Activated T-cell treated with anti-CD3 and anti-CD28 coated beads for 48 hours (primary cell): Measurements from ENCODE around the gene TMTC2.
"Not testable (repeated sequence)": the region's sequence is repeated elsewhere in the genome, so short reads cannot be mapped to it uniquely, and the experiment has no call there.

Experiments used
- DNase-seq: peaks from one replicate; pipeline ENCODE4 v3.0.0-alpha.2; 2020; ENCODE audit warnings: low read depth

TMTC2 gene

DNA sequence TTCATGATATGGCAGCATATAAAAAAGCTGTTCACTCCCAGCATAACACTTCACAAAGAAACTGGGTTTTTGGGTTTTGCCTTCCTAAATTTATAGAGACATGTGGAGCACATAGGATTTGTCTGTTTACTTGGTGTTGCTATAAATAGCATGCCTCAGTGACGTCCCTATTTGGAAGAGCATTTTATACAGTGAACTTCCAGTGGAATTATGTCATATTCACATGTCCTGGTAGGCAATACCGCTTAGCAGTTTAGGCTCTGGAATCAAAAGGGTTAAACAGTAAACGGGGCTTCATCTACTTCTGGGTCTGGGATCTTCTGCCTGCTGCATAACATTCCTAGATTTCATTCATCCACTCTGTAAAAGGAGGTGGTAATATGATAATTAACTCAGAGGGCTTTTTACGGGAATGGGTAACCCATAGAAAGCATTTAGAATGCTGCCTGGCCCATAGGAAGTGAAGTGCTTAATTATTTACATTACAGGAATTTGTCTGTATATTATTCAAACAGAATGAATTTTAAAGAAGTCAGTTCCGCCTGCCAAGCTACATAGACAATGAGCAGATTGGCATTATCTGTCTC is 396.1 kb downstream of the TMTC2 start:
- no peak for DNase-seq

DNA sequence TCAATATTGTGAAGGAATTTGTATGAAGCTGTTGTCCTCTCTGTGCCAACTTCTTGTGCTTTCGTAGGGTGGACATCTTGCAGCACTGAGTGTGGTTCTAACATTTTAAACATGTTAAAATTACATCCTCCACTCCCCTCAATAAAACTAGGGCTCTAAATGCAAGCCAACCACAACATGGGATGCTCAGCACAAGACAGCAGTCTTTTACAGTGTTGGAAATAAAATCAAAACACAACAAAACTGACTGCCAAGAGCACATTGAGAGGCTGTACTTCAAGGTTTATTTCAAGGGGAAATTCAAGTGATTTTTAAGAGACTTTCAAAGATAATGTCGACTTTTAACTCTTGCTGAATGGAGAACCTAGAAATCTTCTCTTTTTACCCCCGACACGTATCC is 396.9 kb downstream of the TMTC2 start:
- DNase-seq, result no peak

DNA sequence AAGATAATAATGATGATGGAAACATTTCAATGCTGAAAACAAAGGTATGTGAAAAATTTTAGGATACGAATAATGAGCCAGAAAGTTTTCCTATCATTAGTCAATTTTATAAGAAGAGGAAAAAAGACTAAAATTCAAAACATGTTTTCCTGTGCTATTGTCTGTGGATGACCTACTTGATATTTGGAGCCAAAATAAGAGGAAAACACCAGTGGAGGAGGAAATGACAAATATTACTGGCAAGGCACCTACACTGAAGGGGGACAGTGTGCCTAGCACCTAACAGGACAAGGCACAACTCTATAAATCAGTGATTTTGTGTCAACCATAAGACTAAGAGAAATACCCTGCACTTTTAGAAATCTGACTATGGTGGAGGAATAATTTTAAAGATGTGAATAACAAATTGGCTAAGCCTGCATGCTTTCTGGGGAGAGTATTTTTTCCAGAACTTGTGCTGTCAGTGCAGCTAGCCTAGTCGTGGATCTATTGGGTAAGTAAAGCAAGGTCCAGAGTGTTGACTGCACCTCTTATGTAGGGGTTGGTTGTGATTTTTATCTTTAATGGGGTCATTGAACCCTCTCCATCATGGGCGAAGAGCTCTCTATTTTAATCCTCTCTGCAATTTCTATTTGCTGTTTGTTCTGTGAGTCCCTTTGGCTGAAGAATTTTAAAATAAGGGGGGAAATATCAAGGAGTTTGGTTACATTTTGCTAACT is 398.0 kb downstream of the TMTC2 start:
- DNase-seq, result no peak

DNA sequence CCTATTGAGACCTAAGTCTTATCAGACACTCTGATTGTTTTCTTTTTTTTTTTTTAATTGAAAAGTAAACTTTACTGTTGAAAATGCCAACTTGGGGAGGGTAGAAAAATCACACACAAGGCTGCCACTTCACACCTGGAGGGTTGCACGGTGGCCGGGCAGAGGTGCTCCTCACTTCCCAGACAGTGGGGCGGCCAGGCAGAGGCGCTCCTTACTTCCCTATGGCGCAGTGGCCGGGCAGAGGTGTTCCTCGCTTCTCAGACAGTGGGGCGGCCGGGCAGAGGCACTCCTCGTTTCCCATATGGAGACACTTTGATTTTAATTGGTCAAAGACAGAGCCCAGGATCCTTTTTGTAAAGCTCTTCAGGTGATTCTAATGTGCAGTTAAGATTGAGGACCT is 399.3 kb downstream of the TMTC2 start:
- DNase-seq, result no peak

DNA sequence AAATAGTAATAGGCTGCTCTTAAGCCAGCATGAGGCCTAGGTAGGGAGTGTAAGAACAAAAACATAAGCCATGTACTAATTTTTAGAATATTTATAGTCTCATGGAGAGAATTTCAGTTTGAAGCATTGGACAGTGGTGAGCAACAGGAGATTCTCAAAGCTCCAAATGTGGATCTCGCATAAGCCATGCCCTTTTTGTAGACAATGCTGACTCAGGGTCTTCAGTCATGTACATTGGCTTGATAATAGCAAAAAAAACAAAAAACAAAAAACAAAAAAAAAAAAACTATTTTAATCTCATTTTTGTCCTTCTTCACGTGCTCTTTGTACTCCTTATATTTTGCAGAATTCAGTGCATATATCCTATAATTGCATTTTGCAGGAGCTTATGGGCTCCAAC is 402.9 kb downstream of the TMTC2 start:
- DNase-seq, result no peak

DNA sequence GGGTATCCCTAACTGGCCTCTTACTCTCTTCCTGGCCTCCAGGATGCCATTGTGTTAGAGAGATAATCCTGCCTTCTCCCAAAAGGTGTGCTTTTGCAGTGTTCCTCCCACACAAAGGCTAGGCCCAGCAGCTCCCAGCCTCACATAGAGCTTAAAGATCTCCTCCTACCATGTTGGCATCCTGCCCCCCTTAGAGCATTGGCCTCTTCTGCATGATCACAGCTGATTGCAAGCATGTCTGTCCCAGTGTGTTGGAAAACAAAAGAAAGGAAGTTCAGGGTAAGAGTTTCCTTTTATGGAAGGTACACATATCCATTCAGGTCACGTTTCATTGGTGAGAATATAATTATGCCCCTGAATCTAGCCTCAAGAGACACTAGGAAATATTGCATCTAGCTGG is 405.4 kb downstream of the TMTC2 start:
- no peak for DNase-seq

DNA sequence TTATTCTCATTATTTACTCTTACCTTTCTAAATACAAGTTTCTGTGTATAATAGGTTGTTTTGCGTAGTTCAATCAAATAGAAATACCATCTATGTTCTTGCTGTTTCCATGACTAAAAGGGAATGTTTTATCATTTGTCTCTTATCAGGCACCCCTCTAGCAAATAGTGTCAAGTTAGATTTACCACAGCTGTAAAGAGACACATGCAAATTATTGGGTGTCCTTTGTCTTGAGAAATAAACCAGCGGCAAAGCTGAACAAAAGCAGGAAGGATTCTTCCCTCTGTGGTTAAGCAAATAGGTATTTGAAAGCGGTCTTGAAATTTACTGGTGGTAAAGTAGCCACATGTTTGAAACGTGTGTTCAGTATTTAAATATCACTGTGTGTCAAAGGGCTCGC is 405.9 kb downstream of the TMTC2 start:
- DNase-seq, result no peak

DNA sequence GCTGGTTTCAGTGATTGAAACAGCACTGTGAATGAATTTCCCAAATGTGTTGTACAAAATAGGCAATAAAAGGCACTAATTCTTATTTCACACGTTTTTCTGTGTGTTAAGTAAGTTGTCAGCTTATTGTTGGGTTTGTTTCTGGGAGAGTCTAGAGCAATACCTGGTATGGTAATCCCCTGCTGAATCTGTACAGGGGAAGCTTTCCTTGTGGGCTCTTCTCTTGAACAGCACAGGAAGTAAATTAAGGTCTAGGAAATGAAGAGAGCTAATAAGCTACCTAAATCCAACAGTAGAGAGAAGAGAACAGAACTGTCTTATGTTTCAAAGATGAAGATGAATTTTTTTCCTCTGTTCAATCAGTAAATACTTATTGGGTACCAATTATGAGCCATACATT is 406.7 kb downstream of the TMTC2 start:
- no peak for DNase-seq

DNA sequence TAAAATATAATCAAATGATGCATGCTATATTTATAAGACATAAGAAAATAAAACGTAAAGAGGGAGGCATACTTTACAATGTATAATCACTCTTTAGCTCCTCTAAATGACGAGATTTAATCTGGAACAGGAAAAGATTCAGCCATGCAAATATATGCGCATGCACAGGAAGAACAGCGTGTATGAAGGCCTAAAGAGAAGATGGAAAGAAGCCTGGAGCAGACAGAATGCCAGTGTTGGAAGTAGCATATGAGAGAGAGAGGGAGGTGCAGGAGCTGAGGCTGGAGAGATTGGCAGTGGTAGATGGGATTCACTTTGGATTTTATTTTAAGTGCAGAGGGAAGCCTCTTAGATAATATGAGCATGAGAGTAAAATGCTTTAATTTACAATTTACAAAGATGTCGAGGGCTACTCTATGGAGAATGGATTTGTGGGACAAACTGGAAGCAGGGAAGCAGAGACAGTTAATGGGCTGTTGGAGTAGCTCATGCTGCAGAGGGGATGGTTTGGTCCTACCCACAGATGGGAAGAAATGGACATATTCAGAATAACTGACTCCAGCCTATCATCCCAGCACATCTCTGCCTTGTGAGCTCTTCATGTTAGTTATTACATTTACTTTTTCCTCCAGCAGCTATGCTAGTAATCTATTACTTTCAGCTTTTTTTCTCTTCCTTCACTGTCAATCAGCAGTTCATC is 411.1 kb downstream of the TMTC2 start:
- DNase-seq, result no peak

DNA sequence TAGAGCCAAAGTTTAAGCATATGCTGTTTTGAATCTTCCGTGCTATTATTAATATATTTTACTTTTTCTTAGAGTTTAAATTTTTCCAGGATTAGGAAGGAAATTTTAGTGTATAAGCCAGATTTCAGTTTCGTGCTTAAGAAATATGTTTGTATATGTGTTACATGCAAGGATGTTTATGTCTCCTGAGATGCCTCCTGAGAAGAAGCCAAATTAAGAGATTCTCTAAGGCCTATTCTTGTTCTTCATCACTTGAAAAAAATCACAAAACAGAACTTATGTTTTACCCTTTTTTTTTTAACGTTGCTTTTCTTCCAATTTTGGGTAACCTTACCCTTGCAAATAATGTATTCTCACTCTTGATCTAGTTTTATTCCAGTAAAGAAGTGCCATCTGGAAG is 412.7 kb downstream of the TMTC2 start:
- no peak for DNase-seq

DNA sequence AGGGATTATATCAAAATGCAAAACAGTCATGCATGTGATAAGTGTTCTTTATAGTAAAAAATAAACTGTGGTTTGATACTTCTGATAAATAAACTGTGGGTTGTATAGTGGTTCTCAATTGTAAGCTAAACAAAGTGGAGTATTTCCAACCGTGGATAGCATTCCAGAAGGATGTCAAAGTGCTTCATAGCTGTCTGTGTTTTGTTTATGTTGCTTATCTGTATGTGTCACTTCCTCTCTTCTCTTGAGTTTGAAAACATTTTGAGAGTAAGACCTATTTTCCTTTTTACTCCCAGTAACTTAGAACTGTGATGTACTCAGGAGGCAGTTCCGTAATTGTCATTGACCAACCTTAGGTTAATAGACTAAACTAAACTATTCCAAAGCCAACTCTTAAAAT is 415.8 kb downstream of the TMTC2 start:
- no peak for DNase-seq

DNA sequence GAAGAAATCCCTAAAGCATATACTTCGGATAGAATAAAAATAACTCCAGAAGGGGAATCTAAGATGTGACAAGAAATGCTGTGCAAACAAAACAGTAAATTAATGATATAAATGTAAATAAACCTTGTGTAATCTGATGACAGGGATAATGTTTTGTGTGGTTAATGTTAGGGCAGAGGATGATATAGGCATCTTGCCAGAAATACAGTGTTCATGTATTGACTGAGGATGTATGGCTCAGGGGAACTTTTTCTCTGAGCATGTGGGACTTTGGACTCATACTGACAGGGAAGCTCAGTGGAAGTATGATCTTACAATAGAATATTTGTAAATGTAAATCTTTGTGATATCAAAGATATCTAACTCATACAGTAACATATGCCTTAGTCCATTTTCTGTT is 420.2 kb downstream of the TMTC2 start:
- DNase-seq, result no peak

DNA sequence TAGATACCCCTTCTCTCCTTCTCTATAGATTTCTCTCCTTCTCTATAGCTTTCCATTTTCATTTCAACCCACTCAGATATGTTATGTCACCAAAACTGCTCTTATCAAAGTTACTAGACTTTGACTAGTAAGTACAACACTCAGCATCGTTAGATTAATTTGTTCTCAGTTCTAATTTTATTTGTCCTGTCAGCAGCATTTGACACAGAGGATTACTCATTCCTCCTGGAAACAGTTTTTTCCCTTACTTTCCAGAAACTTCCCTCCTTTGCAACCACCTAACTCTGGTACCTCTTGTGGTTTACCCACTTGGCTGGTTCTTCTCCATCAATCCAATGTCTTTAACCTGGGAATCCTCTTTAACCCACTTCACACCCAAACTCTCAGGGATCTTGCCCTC is 423.7 kb downstream of the TMTC2 start:
- no peak for DNase-seq

DNA sequence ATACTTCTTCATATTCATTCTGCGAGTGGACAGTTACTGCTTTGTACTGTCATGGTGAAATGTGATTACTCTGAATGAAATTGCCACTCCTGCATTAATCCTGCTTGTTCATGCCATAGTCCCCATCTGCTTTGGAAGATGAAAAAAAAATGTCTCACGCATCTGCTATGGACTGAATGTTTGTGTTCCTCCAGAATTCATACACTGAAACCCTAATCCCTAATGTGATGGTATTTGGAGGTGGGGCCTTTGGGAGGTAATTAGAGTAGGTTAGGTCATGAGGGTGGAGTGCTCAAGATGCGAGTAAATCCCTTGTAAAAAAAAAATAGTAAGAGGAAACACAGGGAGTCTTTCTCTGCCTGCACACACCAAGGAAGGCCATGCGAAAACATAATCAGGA is 427.2 kb downstream of the TMTC2 start:
- no peak for DNase-seq

DNA sequence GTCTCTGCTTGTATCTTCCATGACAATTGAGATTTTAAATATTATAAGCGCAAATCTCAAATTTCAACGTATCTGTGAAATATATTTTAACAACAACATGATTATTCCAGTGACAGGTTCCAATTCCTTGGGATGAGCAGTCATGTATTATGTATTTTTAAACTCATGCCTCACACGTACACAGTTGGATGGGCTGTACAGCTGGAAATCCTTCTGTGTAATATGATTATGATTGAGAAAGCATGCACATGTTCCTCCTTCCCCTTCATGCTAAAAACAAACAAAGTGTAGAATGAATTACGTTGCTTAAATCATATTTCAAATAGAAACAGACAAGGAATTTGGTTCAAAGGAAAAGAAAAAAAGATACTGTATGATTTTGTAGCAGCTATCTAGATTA is 428.3 kb downstream of the TMTC2 start:
- no peak for DNase-seq

DNA sequence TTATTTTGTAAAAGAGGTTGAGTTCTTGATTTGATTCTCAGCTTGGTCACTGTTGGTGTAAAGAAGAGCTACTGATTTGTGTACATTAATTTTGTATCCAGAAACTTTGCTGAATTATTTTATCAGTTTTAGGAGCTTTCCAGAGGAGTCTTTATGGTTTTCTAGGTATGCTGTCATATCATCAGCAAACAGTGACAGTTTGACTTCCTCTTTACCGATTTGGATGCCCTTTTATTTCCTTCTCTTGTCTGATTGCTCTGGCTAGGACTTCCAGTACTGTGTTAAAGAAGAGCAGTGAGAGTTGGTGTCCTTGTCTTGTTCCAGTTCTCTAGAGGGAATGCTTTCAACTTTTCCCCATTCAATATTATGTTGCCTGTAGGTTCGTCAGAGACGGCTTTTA is 431.2 kb downstream of the TMTC2 start:
- DNase-seq, result not testable (repeated sequence)

DNA sequence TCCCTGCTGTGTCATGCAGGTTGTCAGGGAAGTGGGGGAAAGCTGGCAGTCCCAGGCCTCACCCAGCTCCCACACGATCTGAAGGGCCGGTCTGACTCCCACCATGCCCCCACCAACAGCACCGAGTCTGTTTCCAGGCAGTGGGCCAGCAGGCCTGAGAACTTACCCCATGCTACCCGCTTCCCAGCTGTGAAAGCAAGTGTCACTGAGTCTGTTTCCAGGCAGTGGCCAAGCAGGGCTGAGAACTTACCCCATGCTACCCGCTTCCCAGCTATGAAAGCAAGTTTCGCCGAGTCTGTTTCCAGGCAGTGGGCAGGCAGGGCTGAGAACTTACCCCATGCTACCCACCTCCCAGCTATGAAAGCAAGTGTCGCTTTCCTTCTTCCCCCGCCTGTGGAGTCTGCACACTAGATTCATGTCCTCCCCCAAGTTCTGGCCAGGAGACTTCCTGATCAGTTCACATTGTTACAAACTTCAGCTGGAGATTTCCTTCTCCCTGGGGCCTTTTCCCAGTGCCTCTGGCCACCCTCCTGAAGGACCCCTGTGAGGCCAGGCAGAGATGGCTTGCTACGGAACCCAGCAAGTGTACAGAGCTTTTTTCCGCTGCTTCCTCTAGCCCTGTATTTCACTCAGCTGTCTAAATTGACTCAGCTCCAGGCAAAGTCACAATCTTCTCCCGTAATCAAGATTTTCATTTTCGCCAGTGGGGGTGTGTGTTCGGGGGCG is 435.4 kb downstream of the TMTC2 start:
- DNase-seq, result no peak

DNA sequence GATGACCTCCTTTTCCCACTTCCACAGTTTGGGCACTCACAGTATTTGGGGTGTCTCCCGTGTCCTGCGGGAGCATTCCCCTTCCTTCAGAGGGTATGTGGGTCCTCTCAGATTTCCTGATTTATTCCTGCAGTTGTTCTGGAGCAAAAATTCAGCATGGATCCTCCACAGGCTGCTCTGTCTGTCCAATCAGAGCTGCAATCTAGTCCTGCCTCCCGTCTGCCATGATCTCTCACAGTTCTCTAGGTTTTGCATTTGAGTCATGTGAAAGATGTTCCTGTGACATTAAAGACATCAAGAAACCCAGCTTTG is 435.9 kb downstream of the TMTC2 start:
- no peak for DNase-seq

DNA sequence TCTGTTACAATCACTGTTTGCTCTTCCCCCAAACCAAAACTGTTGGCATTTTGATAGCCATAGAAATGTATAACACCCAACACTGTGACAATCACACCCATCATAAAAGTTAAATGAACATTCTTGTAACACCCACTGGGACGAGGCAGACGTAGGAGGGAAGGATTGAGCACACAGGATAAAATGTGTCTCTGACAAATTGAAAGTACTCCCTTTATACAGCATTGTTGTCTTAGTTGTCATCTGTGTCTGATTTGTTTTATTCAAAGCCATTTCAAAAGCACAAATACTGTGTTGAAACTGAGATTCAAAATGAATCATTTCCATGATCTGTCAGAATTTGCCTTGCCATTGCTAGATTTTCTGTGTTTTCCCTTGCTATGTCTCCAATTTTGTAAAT is 436.3 kb downstream of the TMTC2 start:
- no peak for DNase-seq

DNA sequence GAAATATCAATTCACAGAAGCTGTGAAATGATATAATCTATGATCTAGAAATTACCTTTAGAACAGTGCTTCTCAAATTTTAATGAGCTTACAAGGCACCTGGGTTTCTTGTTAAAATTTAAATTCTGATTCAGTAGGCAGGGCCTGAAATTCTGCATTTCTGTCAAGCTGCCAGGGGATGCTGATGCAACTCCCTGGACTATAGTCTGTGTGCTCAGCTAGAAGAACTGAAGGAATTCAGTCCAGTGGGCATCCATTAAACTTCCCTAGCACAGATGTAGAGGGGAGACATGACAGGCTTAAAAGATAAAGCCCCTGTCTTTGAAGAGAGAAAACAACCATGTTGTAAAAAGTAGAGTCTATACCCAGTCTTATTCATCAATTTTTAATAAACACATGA is 441.8 kb downstream of the TMTC2 start:
- DNase-seq, result no peak

DNA sequence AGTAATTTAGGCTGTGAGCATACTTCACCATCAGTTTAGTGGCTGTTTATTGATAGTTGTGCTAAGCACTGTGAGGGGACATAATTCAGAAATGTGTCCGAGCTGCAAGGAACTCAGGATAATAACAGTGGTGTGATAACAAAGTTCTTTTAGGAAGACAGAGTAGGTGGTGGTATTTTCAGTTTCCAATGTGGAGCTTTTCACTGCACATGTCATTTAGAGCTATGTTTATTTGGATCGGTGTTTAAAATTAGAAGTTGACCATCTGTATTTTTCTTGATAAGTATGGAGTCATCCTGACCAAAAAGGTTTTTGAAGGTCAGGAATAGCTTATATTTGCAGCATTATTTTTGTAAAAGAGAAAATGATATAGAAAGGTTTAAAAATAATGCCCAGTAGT is 443.5 kb downstream of the TMTC2 start:
- DNase-seq, result no peak

DNA sequence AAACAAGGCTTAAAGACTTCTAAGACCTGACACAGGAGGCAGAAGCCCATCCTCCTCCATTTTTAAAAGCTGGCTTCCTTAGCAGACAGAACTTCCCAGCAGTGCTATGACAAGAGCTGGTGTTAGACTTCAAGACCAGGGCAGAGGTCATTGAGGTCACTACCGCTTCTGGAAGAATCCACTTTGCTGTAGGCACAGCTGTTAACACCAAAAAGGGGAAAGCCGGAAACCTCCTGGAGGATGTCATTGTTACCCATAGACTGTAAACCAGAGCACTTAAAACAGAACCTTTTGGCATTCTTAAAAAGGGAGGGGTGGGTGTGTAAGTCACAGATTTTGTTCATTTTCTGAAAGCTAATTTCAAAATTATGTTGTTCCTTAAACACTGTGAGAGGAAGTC is 445.7 kb downstream of the TMTC2 start:
- no peak for DNase-seq

DNA sequence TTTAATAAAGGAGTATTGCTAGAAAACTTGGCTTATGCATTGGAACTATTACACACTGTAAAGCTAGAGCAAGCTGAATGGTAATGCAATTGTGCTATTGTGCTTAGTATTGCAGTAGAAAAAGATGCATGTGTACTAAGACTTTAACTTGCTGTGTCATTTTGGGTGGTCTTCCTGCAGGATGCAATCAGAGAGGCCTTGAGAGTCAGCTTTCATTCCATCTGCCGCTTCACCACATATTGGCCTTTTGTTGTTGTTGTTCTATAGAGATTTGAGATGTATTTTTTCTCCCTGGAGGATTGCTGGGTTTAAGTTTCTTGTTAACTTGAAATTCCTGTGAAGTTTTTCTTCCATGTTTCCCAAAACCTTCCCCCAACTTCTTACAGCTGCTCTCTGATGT is 449.7 kb downstream of the TMTC2 start:
- no peak for DNase-seq
